NK-92 (cell line): Measurements from ENCODE around the gene QKI.
"Not testable (repeated sequence)": the region's sequence is repeated elsewhere in the genome, so short reads cannot be mapped to it uniquely, and the experiment has no call there.

Experiments used
- DNase-seq: peaks from one replicate; lab custom pipeline; 2025; ENCODE audit not compliant: unreplicated experiment; lab: John Stamatoyannopoulos, UW

Gene QKI

DNA sequence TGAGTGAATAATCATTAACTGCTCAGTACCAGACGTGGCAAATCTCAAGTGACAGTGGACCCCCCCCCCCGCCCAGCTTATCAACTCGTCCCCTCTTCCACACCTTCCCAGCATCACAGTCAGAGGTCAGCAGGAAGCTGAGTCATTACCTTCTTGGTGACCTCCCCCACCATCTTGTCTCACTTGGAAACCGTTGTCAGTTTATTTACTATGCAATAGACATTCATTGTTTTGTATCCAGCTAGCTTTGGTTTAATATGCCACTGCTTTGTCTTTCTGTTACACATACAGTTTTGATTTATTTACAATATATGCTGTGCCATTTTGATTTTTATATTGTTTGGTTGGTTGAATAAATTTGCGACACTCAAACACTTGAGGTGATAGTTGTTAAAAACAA, 158.1 kb downstream of the QKI start:
- DNase-seq: no peak

DNA sequence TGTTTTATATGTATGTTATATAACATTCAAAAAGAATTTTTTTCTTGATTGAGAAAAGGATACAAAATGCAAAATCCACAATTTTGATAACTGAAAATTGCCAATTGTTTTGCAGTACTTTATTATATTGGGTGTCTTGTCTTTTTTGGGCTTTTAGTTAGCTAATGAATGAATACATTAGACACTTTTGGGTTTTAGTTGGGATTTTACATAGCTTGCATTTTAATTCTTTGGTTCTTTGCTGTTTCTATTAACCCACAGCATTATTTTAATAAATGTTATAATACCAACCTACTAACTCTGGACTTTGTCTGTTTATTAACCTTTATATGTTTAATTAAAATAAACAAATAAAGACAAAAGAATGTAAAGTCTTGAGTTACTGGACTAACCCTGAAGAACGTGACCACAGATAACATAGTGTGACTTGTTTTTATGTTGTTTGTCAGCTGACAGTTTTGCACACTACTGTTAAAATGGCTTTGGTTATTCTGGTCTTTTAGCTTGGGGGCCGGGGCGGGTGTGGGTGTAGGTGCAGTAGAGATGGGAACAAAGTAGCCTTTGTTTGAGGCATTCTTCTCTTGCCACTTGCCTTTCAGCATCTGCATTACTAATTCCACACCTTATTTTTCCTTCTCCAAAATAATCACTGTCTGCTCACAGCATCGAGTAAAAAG, 159.1 kb downstream of the QKI start:
- DNase-seq: no peak

DNA sequence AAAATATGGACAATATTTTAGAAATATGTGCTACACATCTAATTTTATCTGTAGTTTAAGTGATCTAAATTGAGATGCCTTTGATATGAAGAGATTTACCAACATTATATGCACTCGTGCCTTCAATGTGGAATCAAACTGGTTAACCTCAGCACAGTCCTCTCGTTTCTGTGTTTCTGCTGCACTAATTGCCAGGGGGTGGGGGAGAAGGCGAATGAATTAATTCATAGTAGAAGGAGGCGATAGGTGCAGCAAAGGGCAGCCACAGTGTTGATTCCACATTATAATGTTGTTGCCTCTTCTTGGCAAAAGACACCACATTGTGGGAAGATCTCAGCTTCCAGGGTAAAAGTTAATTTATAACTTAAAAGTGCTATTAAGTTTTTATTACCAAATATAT, 161.6 kb downstream of the QKI start:
- DNase-seq: no peak

DNA sequence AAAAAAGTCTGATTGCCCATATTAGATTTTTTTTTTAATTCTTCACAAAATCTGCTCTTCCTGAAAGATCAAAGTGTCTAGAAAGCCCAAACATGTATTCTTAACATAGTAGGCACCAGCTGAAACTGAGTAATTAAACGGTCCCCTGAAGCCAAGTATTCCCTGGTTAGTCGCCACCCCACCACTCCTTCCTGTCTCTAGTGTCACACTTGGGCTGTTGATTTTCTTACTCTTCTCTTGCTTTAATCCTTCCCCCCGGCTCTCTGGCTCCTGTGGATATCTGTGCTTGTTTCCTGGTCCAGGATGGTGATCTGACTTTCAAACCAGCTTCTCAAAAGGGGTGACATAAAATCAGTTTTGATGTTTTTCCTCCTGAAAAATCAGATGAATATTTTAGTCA, 162.9 kb downstream of the QKI start:
- no peak for DNase-seq

DNA sequence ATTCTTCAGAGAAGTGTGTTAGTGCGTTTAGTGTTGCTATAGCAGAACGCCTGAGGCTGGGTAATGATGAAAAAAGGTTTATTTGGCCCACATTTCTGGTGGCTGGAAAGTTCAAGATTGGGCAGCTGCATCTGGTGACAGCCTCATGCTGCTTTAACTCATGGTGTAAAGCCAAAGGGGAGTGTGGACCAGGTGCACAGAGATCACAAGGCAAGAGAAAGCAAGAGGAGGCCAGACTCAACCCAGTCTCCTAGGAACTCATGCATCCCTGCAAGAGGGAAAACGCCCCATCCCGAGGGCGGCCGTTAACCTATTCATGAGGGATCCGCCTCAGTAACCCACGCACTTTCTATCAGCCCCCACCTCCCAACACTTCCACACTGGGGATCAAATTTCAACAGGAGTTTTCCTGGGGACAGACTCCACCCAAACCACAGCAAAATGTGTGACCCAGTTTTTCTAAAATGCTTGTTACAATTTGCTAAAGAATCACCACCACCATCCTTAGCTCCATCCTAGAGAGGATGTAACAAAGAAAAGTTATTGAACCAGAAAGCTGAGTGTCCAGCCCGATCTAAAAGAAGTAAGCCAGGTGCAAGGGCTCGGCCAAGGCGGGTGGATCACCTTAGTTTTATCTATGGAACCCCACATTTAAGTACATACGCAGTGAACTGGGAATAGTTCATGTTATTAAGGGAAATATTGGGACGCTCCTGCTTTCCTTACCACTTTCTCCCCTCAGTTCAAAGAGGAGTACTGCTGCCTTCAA, 164.8 kb downstream of the QKI start:
- DNase-seq: no peak

DNA sequence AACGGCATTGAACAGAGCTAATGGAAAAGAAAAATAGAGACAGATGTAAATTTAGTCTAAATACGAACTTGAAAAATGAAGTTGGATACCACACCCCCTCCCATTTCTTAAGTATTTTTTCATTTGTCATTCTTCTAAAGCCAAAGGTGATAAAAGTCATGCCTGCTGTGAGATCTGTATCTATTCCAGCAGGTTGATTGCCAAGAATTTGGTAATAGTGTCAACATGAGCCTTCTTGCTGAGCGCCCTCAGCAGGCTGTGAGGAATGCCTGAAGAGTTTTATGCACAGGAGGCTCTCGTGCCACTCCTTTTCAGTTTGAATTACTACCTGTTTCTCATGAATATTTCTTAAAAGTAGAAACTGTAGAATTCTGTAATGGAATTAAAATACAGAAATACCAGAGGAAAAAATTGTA, 165.4 kb downstream of the QKI start:
- no peak for DNase-seq

DNA sequence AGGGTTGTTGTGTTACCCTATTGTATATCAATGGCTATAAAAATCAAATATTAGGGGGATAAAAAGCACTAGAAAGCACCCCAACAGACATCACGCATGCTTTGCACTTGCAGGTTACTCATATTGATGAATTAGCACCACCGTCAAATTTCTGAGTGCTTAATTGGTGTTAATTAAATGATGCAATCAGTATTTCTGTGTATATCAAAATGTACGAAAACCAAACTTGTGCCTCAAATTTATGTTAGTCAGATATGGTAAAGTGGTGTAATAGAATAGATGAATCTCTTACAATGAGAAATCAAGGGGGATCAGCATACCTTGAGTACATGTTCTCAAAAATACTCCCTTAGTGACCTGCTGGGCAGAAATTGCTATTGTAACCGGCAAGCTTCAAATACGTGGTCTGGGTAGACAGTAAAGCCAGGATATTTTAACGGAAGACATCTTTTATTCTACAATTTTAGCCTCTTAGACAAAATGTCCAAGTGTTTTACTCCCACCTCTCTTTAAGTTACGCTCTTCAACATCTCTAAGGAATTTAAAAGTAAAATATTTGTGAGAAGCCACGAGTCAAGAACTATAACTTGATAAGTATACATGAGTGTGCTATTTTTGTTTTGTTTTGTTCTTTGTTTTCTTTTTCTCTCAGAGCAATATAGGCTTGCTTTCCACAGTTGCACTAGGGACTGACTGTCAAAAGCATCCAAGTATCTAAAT, 166.0 kb downstream of the QKI start:
- DNase-seq: no peak

DNA sequence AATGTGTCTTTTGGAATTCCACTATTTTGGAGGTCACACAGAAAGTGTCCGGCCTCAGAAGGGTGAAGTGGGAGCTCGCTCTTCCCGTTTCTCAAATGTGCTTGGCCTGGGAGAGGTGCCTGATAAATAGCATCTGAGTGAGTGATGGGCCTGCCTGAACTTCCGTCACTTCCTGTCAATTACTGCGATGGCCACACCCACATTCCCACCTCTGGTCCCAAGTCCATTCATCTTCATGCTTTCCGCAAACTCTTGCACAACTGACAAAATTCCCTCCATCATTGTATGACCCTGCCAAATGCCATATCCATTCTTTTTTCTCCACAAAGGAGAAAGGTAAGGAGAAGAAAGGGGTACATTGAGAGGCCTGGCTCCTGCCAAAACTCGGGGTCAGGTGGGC, 169.0 kb downstream of the QKI start:
- no peak for DNase-seq

DNA sequence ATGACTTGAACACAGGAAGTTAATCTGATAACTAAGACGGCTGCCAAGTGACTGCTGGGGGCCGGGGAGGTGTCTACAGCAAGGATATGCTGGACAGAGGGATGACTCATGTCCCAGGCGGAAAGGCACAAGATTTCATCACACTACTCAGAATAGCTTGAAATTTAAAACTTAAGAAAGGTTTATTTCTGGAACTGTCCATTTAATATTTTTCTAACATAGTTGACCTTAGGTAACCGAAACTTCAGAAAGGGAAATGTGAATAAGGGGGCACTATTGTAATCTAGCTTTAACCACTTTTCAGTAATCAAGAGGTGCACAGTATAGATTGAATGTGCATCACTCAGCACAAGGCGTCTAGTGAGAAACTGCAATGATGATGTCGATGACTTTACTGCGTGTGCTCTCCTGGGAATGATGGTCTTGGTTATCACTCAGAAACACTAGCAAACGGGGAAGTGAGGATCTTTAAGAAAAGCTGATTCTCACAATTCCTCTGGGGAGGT, 171.5 kb downstream of the QKI start:
- DNase-seq: no peak

DNA sequence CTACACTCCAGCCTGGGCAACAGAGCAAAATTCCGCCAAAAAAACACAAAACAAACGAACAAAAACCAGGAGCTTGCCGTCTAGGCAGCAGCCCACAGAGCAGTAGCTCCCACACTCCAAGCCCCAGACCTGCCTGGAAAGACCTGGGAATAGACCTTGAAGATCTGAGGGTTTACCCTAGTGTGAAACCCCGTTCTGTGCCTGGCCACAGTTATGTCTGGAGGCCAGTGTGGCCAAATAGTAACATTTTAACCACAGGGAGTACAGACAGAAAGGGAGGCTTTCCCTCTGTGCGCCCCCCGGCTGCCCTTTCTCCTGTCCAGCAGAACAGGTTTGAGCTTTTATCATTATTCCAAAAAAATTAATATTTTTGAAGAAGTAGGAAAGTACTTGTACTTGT, 172.4 kb downstream of the QKI start:
- no peak for DNase-seq

DNA sequence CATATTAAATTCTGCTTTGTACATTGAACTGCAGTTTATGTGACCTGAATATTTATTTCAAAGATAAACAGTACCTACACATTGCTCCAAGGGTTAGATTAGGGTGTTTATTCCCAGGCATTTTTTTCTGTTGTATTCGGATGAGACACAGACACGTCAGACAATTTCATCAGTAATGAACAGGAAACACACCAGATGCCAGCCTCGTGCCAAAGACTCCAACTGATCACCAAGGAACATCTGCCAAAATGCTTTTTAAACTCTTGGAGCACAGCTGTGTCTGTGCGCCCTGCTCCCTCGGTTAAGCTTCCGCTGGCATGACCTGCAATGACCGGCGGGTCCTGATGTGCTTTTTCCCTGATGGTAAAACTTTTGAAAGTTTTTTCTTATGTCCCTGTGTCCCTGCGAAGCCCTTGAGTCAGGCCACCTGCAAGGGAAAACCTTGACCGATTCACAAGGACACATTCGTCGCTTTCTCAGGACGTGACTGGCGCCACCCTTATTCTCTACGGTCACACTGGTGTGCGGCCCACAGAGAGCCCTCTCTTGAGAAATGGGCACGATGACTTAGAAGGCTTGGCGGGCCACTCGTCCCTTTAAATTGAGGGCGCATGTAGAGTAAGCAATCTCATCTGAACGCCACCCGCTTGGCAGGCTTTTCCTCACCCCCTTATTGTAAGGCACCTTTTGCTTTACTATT, 173.9 kb downstream of the QKI start:
- DNase-seq: no peak

DNA sequence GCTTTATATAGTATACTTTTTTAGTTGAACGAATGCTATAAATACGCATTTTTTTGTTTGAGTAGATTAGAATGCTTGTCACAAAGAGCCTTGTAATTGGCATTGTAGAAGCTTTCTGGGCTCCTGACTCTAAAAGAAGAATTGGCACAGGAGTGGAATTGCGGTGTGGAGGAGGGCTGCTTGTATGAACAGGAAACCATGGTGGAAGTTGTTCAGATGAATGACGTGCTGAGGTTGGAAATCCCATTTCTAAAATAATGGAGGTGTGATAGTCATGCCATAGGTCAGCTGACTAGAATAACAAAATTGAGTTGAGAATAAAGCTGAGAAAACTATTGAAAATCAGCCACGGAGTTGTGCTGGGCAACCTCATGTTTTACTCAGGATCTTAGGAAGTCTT, 174.9 kb downstream of the QKI start:
- DNase-seq: no peak

DNA sequence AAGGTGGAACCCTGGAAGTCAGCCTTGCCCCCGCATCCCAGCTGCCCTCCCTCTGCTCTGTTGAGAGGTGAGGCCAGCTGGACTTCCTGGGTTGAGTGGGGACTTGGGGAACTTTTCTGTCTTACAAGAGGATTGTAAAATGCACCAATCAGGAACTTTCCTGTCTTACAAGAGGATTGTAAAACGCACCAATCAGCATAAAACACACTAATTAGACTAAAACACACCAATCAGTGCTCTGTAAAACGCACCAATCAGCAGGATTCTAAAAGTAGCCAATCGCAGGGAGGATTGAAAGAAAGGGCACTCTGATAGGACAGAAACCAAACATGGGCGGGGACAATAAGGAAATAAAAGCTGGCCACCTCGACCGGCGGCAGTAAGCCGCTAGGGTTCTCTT, 175.6 kb downstream of the QKI start:
- not testable (repeated sequence) for DNase-seq

DNA sequence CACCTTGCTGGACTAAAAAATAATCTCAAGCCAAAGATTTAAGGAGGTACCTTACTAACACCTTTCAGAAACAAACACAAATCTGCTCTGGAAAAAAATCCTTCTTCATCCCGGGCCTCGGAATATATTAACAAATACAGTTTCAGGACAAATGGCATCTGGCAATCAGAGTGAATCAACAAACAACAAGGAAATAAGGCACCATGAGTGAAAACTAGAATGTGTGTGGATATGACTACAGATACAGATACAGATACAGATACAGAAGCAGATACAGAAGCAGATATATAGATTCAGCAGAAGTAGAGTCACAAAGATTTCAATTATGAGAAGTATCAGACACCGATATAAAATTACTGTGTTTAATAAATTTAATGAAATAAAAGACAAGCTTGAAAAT, 178.4 kb downstream of the QKI start:
- DNase-seq: no peak

DNA sequence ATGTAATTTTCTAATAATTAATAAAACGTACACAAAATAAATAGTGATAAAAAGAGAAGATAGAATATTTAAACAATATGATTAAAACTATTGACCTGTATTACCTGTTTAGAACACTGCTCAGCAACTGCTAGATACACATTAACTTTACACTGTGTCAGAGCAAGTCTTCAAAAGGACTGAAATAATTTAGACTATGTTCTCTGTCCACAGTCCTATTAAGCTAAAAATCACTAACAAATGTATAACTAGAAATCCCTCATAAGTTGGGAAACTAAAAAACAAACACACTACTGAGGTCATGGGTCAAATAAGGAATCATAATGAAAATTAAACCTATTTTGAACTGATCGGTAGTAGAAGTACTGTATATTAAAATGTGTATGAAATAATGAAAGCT, 181.7 kb downstream of the QKI start:
- no peak for DNase-seq

DNA sequence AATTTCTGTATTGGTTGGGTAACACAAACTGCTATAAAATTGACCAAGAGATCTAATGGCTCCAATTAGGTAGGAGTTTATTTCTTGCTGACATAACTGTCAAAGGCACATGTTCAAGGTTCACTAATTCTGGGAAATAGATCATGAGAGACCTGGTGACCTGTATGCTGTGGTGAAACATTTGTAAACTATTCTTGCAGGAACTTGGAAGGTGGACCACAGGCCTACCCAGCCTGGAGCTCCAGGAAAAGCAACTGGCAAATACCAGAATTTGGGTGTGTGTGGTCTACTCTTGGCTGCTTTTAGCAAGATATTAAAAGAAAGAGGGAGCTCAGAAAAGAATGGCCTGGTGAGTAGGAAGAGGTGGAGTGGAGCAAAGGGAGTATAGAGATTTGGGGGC, 184.6 kb downstream of the QKI start:
- DNase-seq: no peak

DNA sequence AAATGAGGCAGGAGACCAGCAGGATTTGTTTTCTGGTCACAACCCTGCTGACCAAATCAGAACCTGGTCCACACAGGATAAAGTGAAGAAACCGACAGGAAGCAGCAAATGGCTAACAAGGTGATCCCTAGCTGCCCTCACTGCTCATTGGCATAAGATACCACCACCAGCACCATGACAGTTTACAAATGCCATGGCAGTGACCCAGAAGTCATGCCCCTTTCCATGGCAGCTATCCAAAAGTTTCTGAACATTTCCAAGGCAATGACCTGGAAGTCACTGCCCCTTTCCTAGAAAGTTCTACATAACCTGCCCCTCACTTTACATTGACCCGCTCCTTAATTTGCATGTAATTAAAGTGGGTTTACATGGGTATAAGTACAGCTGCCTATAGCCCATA, 185.2 kb downstream of the QKI start:
- no peak for DNase-seq

DNA sequence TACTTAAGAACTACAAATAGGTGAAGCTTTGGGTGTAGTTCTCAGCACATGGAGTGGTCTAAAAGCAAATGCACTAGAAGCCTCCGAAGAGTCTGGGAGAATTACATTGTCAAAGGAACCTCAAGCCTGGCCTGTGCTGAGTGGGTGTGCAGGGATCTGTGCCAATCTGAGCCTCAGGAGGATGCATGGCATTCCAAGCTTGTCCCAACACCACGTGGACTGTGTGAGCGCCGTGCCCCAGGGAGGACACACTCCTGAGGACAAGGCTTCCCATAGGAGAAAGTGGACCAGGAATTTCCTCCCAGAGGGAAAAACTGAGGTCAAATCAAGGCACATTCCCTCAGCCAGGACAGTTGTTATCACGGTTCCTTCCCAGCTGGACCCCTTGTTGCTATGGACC, 185.8 kb downstream of the QKI start:
- no peak for DNase-seq

DNA sequence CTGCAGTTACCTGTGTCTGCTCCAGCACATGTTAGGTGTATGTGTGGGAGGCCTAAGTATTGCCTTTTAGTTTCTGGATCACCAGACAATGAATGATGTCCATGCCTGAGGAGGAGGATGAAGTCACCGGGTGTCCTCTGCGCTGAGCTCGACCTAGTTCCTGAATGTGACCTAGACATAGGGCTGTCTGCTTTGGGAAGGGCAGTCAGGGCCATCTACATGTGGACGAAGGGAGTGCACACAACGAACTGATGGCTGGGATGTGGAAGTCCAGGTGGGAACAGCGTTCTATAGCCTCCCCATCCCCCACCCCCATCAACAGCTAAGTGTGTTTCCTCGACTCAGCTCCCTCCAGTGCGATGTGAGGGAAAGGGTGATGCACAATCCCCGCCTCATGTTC, 186.3 kb downstream of the QKI start:
- no peak for DNase-seq

DNA sequence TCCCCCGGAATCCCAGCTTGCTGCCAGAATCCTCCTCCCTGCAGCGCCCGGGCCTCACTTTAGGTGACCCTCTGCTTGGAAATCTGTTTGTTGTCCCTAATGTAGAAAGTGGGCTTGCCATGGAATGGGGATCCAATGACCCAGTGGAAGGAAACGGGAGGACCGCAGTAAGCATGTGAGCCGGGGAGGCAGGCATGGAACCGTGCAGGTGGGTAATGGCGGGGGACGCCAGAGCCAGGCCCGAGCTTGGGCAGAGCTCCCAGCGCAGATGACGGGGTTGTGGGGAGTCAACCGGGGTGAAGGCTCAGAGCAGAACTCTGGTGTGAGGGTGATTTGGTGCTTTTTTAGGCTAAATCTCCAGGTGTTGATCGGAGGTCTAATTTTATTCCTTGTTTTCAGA, 188.3 kb downstream of the QKI start:
- DNase-seq: no peak

DNA sequence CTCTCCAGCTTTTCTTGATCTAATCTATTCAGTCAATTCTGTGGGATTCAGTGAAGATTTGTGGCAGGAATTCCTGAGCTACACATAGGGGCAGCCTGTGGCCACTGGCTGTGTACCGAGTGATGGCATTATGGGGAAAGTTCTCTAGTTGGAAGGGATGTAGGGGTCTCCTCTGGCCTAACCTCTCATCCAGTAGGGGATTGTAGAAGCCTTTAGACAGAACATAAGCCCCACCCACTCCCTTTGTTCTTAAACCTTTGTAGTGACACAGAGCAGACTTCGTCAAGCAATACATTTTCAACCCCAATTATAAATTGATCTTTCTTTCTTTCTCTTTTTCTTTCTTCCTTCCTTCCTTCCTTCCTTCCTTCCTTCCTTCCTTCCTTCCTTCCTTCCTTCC, 188.9 kb downstream of the QKI start:
- DNase-seq: no peak
